ENCODE results near the gene MFAP2.
"Not testable (repeated sequence)": the region's sequence is repeated elsewhere in the genome, so short reads cannot be mapped to it uniquely, and the experiment has no call there.

Gene MFAP2

DNA sequence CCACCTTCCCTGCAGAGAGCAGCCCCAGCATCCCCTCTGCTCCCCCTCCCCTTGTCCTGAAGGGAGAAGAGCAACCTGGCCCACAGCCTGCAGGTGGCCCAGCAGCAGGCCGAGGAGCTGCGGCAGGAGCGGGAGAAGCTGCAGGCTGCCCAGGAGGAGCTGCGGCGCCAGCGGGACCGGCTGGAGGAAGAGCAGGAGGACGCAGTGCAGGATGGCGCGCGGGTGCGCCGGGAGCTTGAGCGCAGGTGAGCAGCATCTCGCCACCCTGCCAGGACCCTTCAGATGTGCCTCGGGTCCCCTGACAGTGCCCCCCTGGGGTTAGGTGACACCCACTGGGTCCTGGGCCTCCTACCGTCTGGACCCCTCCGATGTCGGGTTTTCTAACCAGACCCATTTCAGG is 36.4 kb downstream of the MFAP2 start:
- Histone ChIP-seq H3K4me2 (no peak overlapping the region), H3K4me1 (ENCODE audit: low read depth, poor library complexity, severe bottlenecking) (no peaks in the 10 kb centered on the region), H3K9ac (no peak overlapping the region), H3K27ac (no peak overlapping the region), H3K79me2 (ENCODE audit: insufficient read depth, low read depth) (no peaks in the 10 kb centered on the region), H3K27me3 (ENCODE audit: insufficient read depth, low read depth) (no peaks in the 10 kb centered on the region), H3K4me3 (IDR thresholded peaks at IDR 0.05; ENCODE audit: insufficient read depth, low read depth, low read length) (no peak overlapping the region), H4K20me1 (ENCODE audit: insufficient read depth) (no peaks in the 10 kb centered on the region), H3K36me3 (ENCODE audit: insufficient read depth) (no peaks in the 10 kb centered on the region), H2AFZ (ENCODE audit: low read depth) (no peak overlapping the region)
- TF ChIP-seq, protein P1, sequence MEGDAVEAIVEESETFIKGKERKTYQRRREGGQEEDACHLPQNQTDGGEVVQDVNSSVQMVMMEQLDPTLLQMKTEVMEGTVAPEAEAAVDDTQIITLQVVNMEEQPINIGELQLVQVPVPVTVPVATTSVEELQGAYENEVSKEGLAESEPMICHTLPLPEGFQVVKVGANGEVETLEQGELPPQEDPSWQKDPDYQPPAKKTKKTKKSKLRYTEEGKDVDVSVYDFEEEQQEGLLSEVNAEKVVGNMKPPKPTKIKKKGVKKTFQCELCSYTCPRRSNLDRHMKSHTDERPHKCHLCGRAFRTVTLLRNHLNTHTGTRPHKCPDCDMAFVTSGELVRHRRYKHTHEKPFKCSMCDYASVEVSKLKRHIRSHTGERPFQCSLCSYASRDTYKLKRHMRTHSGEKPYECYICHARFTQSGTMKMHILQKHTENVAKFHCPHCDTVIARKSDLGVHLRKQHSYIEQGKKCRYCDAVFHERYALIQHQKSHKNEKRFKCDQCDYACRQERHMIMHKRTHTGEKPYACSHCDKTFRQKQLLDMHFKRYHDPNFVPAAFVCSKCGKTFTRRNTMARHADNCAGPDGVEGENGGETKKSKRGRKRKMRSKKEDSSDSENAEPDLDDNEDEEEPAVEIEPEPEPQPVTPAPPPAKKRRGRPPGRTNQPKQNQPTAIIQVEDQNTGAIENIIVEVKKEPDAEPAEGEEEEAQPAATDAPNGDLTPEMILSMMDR (conservative IDR thresholded peaks at IDR 0.05; ENCODE audit: low read depth, low read length): no peak

DNA sequence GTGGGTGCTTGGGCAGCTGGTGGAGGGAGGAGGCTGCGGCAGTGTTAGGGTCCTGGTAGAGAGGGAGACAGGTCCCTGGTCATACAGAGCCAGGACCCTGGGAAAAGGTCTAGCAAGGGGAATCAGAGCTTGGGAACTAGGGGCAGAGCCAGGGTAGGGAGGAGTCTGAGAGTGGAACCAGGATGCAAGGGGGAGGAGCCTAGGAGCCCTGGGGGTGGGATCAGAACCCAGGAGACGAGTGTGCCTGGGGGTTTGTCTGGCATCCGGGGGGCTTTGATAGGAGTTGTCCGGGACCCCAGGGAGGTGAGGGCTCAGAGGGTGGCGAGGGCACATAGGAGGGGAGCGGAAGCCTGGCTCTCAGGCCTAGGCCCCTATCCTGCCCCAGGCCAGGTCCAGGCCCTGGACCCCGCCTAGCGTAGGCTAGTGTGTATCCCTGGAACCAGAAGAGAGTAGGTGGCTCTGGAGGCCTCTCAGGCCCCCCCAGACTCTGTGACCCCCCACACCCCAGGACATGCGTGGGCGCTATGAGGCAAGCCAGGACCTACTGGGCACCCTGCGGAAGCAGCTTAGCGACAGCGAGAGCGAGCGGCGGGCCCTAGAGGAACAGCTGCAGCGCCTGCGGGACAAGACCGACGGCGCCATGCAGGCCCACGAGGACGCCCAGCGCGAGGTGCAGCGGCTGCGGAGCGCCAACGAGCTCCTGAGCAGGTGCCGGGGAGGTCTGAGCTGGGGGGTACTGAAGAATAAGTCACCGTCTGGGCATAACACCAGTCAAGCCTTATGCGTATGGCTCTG is 40.8 kb downstream of the MFAP2 start:
- not testable (repeated sequence) for H2AFZ ChIP-seq (ENCODE audit: low read depth); H3K27ac ChIP-seq; H4K20me1 ChIP-seq (ENCODE audit: insufficient read depth); H3K4me1 ChIP-seq (ENCODE audit: low read depth, poor library complexity, severe bottlenecking); H3K4me3 ChIP-seq (IDR thresholded peaks at IDR 0.05; ENCODE audit: insufficient read depth, low read depth, low read length); H3K36me3 ChIP-seq (ENCODE audit: insufficient read depth); H3K27me3 ChIP-seq (ENCODE audit: insufficient read depth, low read depth); H3K4me2 ChIP-seq; H3K9ac ChIP-seq; H3K79me2 ChIP-seq (ENCODE audit: insufficient read depth, low read depth)

DNA sequence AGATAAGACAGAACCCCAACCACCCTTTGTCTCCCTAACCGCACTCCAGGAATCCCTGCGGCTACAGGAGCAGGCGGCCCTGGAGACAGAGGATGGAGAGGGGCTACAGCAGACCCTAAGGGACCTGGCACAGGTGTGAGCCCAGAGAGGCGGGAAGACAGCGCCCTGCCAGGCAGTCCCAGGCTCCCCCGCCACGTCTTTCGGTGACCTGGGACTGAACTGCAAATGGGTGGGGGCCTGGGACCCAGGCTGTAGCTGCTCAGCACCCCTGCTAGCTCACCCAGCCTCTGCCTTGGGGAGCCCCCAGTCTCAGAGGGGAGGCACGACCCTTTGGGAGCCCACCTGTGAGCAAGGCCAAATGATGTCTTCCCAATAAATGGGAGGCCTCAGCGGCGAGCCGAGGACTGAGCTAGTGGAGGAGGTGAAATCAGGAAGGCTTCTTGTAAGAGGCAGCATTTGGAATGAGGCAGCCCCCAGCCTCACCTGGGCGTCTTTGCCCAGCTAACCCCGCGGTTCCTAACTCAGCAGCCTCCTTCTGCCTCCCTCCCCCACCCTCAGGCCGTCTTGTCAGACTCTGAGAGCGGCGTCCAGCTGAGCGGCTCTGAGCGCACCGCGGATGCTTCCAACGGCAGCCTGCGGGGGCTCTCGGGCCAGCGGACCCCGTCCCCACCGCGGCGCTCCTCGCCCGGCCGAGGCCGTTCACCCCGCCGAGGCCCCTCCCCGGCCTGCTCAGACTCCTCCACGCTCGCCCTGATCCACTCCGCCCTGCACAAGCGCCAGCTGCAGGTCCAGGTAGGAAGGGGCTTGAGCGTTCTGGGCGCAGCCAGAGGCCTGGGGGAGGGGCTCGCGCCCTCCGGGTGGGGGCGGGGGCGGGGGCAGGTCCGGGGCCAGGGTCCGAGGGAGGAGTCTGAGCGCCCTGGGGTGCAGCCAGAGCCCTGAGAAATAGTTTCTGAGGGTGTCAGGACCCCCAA is 41.8 kb downstream of the MFAP2 start:
- no peaks in the 10 kb centered on the region for H3K79me2 ChIP-seq (ENCODE audit: insufficient read depth, low read depth)
- H3K4me2 ChIP-seq: no peak overlapping the region
- H4K20me1 ChIP-seq (ENCODE audit: insufficient read depth): no peaks in the 10 kb centered on the region
- H3K4me3 ChIP-seq (IDR thresholded peaks at IDR 0.05; ENCODE audit: insufficient read depth, low read depth, low read length): no peak overlapping the region
- TF ChIP-seq, protein P1 (conservative IDR thresholded peaks at IDR 0.05; ENCODE audit: low read depth, low read length): no peak
- H3K27ac ChIP-seq: no peak overlapping the region
- no peak overlapping the region for H3K9ac ChIP-seq
- H2AFZ ChIP-seq (ENCODE audit: low read depth): no peak overlapping the region
- no peaks in the 10 kb centered on the region for H3K4me1 ChIP-seq (ENCODE audit: low read depth, poor library complexity, severe bottlenecking)
- H3K27me3 ChIP-seq (ENCODE audit: insufficient read depth, low read depth): no peaks in the 10 kb centered on the region
- H3K36me3 ChIP-seq (ENCODE audit: insufficient read depth): no peaks in the 10 kb centered on the region

DNA sequence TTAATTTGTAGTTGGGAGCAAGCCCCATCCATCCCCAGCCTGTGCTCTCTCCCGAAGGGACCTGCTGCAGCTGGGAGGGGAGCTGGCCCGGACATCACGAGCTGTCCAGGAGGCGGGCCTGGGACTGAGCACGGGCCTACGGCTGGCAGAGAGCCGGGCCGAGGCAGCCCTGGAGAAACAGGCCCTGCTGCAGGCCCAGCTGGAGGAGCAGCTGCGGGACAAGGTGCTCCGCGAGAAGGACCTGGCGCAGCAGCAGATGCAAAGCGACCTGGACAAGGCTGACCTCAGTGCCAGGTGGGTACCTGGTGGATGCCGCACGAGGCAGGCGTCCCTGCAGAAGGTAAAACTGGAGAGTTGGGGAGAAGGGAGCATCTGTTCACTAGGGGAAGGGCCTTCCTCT is 43.8 kb downstream of the MFAP2 start:
- not testable (repeated sequence) for H3K27ac ChIP-seq; H3K36me3 ChIP-seq (ENCODE audit: insufficient read depth); H3K9ac ChIP-seq; H3K27me3 ChIP-seq (ENCODE audit: insufficient read depth, low read depth); H3K4me1 ChIP-seq (ENCODE audit: low read depth, poor library complexity, severe bottlenecking); H3K79me2 ChIP-seq (ENCODE audit: insufficient read depth, low read depth); H4K20me1 ChIP-seq (ENCODE audit: insufficient read depth); H3K4me3 ChIP-seq (IDR thresholded peaks at IDR 0.05; ENCODE audit: insufficient read depth, low read depth, low read length); H3K4me2 ChIP-seq; H2AFZ ChIP-seq (ENCODE audit: low read depth)

DNA sequence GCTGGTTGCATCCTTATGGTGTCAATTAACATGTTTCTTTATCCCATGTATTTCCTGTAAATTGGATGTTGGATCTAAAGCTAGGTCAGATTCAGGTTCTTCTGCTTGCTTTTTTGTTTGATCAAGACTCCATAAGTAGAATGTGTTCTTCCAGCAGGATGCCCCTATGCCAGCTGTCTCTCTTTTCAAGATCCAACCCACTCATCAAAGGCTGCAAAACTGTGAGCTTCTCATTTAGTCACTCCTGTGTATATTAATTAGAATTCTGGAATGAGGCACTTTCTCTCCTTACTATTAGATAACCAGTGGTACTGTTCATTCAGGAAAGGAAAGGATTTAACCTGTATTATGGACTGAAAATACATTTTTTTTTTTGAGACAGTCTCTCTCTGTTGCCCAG is 46.5 kb downstream of the MFAP2 start:
- not testable (repeated sequence) for H3K4me2 ChIP-seq; H3K4me1 ChIP-seq (ENCODE audit: low read depth, poor library complexity, severe bottlenecking); H2AFZ ChIP-seq (ENCODE audit: low read depth); H4K20me1 ChIP-seq (ENCODE audit: insufficient read depth); H3K9ac ChIP-seq; H3K79me2 ChIP-seq (ENCODE audit: insufficient read depth, low read depth); H3K36me3 ChIP-seq (ENCODE audit: insufficient read depth); H3K27ac ChIP-seq; H3K4me3 ChIP-seq (IDR thresholded peaks at IDR 0.05; ENCODE audit: insufficient read depth, low read depth, low read length); H3K27me3 ChIP-seq (ENCODE audit: insufficient read depth, low read depth)

DNA sequence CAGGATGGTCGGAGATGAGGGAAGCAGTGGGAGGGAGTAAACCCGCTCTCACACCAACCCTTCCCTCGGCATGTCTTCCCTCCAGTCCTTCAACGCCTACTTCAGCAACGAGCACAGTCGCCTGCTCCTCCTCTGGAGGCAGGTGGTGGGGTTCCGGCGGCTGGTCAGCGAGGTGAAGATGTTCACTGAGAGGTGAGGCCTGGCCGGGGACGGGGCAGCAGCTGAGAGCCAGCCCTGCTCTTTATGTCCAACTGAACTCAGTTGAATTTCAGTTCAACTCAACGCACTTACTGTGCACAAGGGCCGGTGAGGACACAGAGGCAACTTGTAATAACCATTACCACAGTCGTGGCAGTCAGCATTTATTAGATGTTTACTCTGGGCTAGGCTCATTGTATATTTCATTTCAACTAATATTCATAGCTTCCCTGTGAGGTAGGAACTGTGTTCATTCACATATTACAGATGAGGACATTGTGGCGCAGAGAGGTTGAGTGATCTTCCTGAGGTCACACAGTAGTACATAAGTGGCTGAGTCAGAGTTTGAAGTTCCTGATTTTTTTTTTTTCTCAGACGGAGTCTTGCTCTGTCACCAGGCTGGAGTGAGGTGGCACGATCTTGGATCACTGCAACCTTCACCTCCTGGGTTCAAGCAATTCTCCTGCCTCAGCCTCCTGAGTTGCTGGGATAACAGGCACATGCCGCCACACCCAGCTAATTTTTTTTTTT is 49.0 kb downstream of the MFAP2 start:
- not testable (repeated sequence) for H3K27me3 ChIP-seq (ENCODE audit: insufficient read depth, low read depth); H3K4me1 ChIP-seq (ENCODE audit: low read depth, poor library complexity, severe bottlenecking); H3K79me2 ChIP-seq (ENCODE audit: insufficient read depth, low read depth); H3K4me3 ChIP-seq (IDR thresholded peaks at IDR 0.05; ENCODE audit: insufficient read depth, low read depth, low read length); H3K9ac ChIP-seq; H4K20me1 ChIP-seq (ENCODE audit: insufficient read depth); H3K27ac ChIP-seq; H3K36me3 ChIP-seq (ENCODE audit: insufficient read depth); H2AFZ ChIP-seq (ENCODE audit: low read depth); H3K4me2 ChIP-seq

DNA sequence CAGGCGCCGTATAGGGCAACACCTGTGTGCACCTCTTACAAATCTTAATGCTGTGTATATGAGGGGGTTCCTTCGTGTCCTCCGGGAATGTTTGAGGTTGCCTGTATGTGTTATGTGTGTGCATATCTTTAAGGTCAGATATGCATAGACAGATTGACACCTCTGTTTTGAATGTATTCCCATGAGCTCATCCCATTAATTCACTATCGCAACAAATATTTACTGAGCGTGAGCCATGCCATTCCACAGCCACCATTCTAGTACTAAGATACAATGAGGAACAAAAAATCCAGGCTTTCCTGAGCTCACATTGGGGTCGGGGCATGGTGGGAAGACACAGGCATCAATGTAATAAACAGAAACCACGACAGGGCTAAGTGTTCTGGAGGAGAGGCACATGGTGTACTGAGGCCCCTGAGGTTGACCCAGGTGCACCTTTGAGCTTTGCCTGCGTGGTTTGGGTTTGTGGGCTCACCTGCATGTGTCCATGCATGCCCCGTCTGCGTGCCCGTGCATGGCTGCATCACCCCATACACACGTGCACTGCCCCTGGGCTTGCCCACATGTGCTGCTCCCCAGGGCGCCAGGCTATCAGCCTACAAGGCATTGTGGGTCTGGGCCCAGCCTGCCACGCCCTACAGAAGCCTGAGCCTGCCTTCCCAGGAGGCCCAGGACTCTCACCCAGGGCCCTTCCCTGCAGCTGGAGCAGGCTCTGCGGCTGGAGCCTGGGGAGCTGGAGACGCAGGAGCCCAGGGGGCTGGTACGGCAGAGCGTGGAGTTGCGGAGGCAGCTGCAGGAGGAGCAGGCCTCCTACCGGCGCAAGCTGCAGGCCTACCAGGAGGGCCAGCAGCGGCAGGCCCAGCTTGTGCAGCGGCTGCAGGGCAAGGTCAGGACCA is 51.0 kb downstream of the MFAP2 start:
- H3K79me2 ChIP-seq (ENCODE audit: insufficient read depth, low read depth); H3K4me2 ChIP-seq; H3K4me3 ChIP-seq (IDR thresholded peaks at IDR 0.05; ENCODE audit: insufficient read depth, low read depth, low read length); H2AFZ ChIP-seq (ENCODE audit: low read depth); H3K27me3 ChIP-seq (ENCODE audit: insufficient read depth, low read depth); H3K36me3 ChIP-seq (ENCODE audit: insufficient read depth); H4K20me1 ChIP-seq (ENCODE audit: insufficient read depth); H3K9ac ChIP-seq; H3K27ac ChIP-seq: not testable (repeated sequence)
- H3K4me1 ChIP-seq (ENCODE audit: low read depth, poor library complexity, severe bottlenecking): peaks cover 12% of the 10 kb centered on the region
